Mesenchymal stem cell (in vitro differentiated cells and primary cell): ENCODE measurements around the gene GRIN1.

Experiments used
- DNase-seq: peaks from one replicate; pipeline ENCODE4 v3.0.0-alpha.2; 2013
- H2AFZ ChIP-seq: one replicate; pipeline ENCODE4 v1.6.1; 2013; ENCODE audit warnings: low read depth, mild to moderate bottlenecking, control low read depth, inconsistent platforms, low read length, moderate library complexity
- H2AK5ac ChIP-seq: 2 replicates; pipeline ENCODE4 v1.6.1; 2013; ENCODE audit warnings: low read length, moderate library complexity, mild to moderate bottlenecking, inconsistent platforms; ENCODE audit not compliant: severe bottlenecking
- H2BK120ac ChIP-seq: one replicate; pipeline ENCODE4 v1.6.1; 2013; ENCODE audit warnings: low read depth, mild to moderate bottlenecking, inconsistent platforms, low read length, moderate library complexity
- H2BK12ac ChIP-seq, 2 experiments: one replicate each; pipeline ENCODE4 v1.6.1; 2013; ENCODE audit warnings: inconsistent platforms in 2 of 2, low read length in 2 of 2, mild to moderate bottlenecking in 2 of 2, moderate library complexity in 2 of 2, control low read depth in 1 of 2
- H2BK15ac ChIP-seq: one replicate; pipeline ENCODE4 v1.6.1; 2013; ENCODE audit warnings: mild to moderate bottlenecking, low read depth, inconsistent platforms; ENCODE audit not compliant: poor library complexity, severe bottlenecking
- H2BK5ac ChIP-seq: 2 replicates; pipeline ENCODE4 v1.6.1; 2013; ENCODE audit warnings: low read depth, mild to moderate bottlenecking, low read length, control low read depth, inconsistent platforms; ENCODE audit not compliant: poor library complexity, severe bottlenecking
- H3K14ac ChIP-seq, 2 experiments: one replicate each; pipeline ENCODE4 v1.6.1; 2013; ENCODE audit warnings: inconsistent platforms in 2 of 2, low read length in 2 of 2, control low read depth in 1 of 2, mild to moderate bottlenecking in 1 of 2, moderate library complexity in 1 of 2
- H3K18ac ChIP-seq, 2 experiments: one replicate each; pipeline ENCODE4 v1.6.1; 2013; ENCODE audit warnings: inconsistent platforms in 2 of 2, low read length in 2 of 2, control low read depth in 1 of 2, low read depth in 1 of 2, mild to moderate bottlenecking in 1 of 2
- H3K23ac ChIP-seq, 2 experiments: one replicate each; pipeline ENCODE4 v1.6.1; 2013; ENCODE audit warnings: inconsistent platforms in 2 of 2, low read length in 2 of 2, mild to moderate bottlenecking in 2 of 2, moderate library complexity in 2 of 2, control low read depth in 1 of 2
- H3K27ac ChIP-seq: 2 replicates; pipeline ENCODE4 v1.5.1; 2013; ENCODE audit warnings: mild to moderate bottlenecking, moderate library complexity, low read length, control low read depth, inconsistent platforms; ENCODE audit not compliant: poor library complexity, severe bottlenecking
- H3K27me3 ChIP-seq, 2 experiments: 2 replicates each; pipeline versions ENCODE4 v1.6.1 to v1.7.0; 2013; ENCODE audit warnings: low read length in 2 of 2, mild to moderate bottlenecking in 2 of 2, moderate library complexity in 2 of 2, control low read depth in 1 of 2, inconsistent platforms in 1 of 2; ENCODE audit not compliant: control insufficient read depth in 1 of 2, insufficient read depth in 1 of 2
- H3K36me3 ChIP-seq, 2 experiments: 2 replicates each; pipeline versions ENCODE4 v1.6.1 to v1.7.0; 2013; ENCODE audit warnings: low read length in 2 of 2, control low read depth in 1 of 2, inconsistent platforms in 1 of 2, low read depth in 1 of 2, mild to moderate bottlenecking in 1 of 2; ENCODE audit not compliant: insufficient read depth in 2 of 2, control insufficient read depth in 1 of 2
- H3K4ac ChIP-seq, 2 experiments: one replicate each; pipeline ENCODE4 v1.6.1; 2013; ENCODE audit warnings: inconsistent platforms in 2 of 2, low read length in 2 of 2, mild to moderate bottlenecking in 2 of 2, moderate library complexity in 2 of 2, control low read depth in 1 of 2, low read depth in 1 of 2
- H3K4me1 ChIP-seq: 2 replicates; pipeline ENCODE4 v1.6.1; 2013; ENCODE audit warnings: low read depth, low read length, control low read depth; ENCODE audit not compliant: control insufficient read depth, insufficient read depth
- H3K4me2 ChIP-seq: 2 replicates; pipeline ENCODE4 v1.6.1; 2013; ENCODE audit warnings: low read length, mild to moderate bottlenecking, inconsistent platforms; ENCODE audit not compliant: poor library complexity, severe bottlenecking
- H3K4me3 ChIP-seq, 2 experiments: 2 replicates each; pipeline versions ENCODE4 v1.5.1 to v1.7.0; 2013; ENCODE audit warnings: low read length in 2 of 2, mild to moderate bottlenecking in 2 of 2, control low read depth in 1 of 2, low read depth in 1 of 2; ENCODE audit not compliant: insufficient read depth in 1 of 2
- H3K79me1 ChIP-seq: replicated peaks from 2 replicates; pipeline ENCODE4 v1.6.1; 2013; ENCODE audit warnings: mild to moderate bottlenecking, control low read depth, low read length, inconsistent platforms; ENCODE audit not compliant: poor library complexity, severe bottlenecking
- H3K9ac ChIP-seq: 2 replicates; pipeline ENCODE4 v1.7.0; 2013; ENCODE audit warnings: mild to moderate bottlenecking, low read length, moderate library complexity
- H3K9me3 ChIP-seq: 2 replicates; pipeline ENCODE4 v1.7.0; 2013; ENCODE audit warnings: mild to moderate bottlenecking, low read length; ENCODE audit not compliant: control insufficient read depth
- H4K8ac ChIP-seq: one replicate; pipeline ENCODE4 v1.6.1; 2013; ENCODE audit warnings: inconsistent platforms, mild to moderate bottlenecking, low read length, moderate library complexity
- H4K91ac ChIP-seq: one replicate; pipeline ENCODE4 v1.6.1; 2013; ENCODE audit warnings: mild to moderate bottlenecking, low read length, inconsistent platforms
- WGBS: methylation state at CpG from one replicate; pipeline ENCODE4 v1.1.7; 2013; ENCODE audit warnings: mixed read lengths; 5-methylcytosine and 5-hydroxymethylcytosine counted together

The GRIN1 gene

GRCh38 chr9:137179761-137180160, 40.8 kb downstream of the GRIN1 start:
- H2BK5ac ChIP-seq, result no peak overlapping the region
- peaks cover 7% of the 10 kb centered on the region for H3K4me1 ChIP-seq
- H2AFZ ChIP-seq, result no peak overlapping the region
- H3K14ac ChIP-seq, result no peak overlapping the region
- peaks cover 61 to 80% of the 10 kb centered on the region in 2 experiments for H3K36me3 ChIP-seq
- no peak overlapping the region for H2BK120ac ChIP-seq
- no peak overlapping the region for H3K18ac ChIP-seq
- no peak overlapping the region for H3K4ac ChIP-seq
- no peak overlapping the region for H2BK12ac ChIP-seq
- H3K9me3 ChIP-seq, result no peaks in the 10 kb centered on the region
- no peak overlapping the region for H3K9ac ChIP-seq
- no peak overlapping the region for H2AK5ac ChIP-seq
- no peak overlapping the region for H3K4me2 ChIP-seq
- H3K27me3 ChIP-seq, result peaks cover 0 to 4% of the 10 kb centered on the region in 2 experiments
- no peak overlapping the region for H3K4me3 ChIP-seq
- H3K79me1 ChIP-seq, result peaks cover 17% of the 10 kb centered on the region
- no peak overlapping the region for H4K91ac ChIP-seq
- DNase-seq, result no peak
- 97% methylated on average over 17 of the region's 17 CpGs for whole genome bisulfite sequencing
- H3K23ac ChIP-seq, result no peak overlapping the region
- H2BK15ac ChIP-seq, result no peak overlapping the region
- H3K27ac ChIP-seq, result no peak overlapping the region
- no peak overlapping the region for H4K8ac ChIP-seq

GRCh38 chr9:137180491-137180890, 41.5 kb downstream of the GRIN1 start:
- DNase-seq, result no peak
- no peak overlapping the region for H3K14ac ChIP-seq
- H3K36me3 ChIP-seq, result peaks cover 65 to 88% of the 10 kb centered on the region in 2 experiments
- H3K27ac ChIP-seq, result no peak overlapping the region
- H3K4me1 ChIP-seq, result peaks cover 7% of the 10 kb centered on the region
- no peak overlapping the region for H2BK120ac ChIP-seq
- no peak overlapping the region for H4K91ac ChIP-seq
- peaks cover 24% of the 10 kb centered on the region for H3K79me1 ChIP-seq
- no peak overlapping the region for H2BK12ac ChIP-seq
- H3K4me3 ChIP-seq, result no peak overlapping the region
- H2AFZ ChIP-seq, result no peak overlapping the region
- no peak overlapping the region for H3K9ac ChIP-seq
- no peak overlapping the region for H2AK5ac ChIP-seq
- no peaks in the 10 kb centered on the region for H3K9me3 ChIP-seq
- no peak overlapping the region for H3K4me2 ChIP-seq
- no peak overlapping the region for H2BK5ac ChIP-seq
- H3K4ac ChIP-seq, result no peak overlapping the region
- no peak overlapping the region for H2BK15ac ChIP-seq
- no peak overlapping the region for H3K18ac ChIP-seq
- 98% methylated on average over 20 of the region's 20 CpGs for WGBS
- no peak overlapping the region for H4K8ac ChIP-seq
- no peak overlapping the region for H3K23ac ChIP-seq
- H3K27me3 ChIP-seq, result no peaks in the 10 kb centered on the region

GRCh38 chr9:137181680-137182079, 42.7 kb downstream of the GRIN1 start:
- Histone ChIP-seq H3K27ac (no peak overlapping the region), H3K9ac (no peak overlapping the region), H2BK15ac (no peak overlapping the region), H3K23ac (no peak overlapping the region), H2AK5ac (no peak overlapping the region), H2AFZ (no peak overlapping the region), H3K36me3 (peaks cover 76 to 96% of the 10 kb centered on the region in 2 experiments), H3K27me3 (no peaks in the 10 kb centered on the region), H3K18ac (no peak overlapping the region), H2BK12ac (no peak overlapping the region), H2BK120ac (no peak overlapping the region), H3K4me1 (peaks cover 15% of the 10 kb centered on the region), H3K14ac (no peak overlapping the region), H4K91ac (no peak overlapping the region), H4K8ac (no peak overlapping the region), H3K9me3 (no peaks in the 10 kb centered on the region), H2BK5ac (no peak overlapping the region), H3K4me3 (no peak overlapping the region), H3K4ac (no peak overlapping the region), H3K79me1 (peaks cover 36% of the 10 kb centered on the region), H3K4me2 (no peak overlapping the region)
- no peak for DNase-seq
- 97% methylated on average over 22 of the region's 22 CpGs for WGBS

- no peak overlapping the region for H2AK5ac ChIP-seq
- H4K91ac ChIP-seq, result no peak overlapping the region
- no peak overlapping the region for H3K18ac ChIP-seq
- H2AFZ ChIP-seq, result no peak overlapping the region
- no peak overlapping the region for H3K9ac ChIP-seq
- no peak overlapping the region for H3K4ac ChIP-seq
- H3K27ac ChIP-seq, result no peak overlapping the region
- H3K14ac ChIP-seq, result no peak overlapping the region
- no peak overlapping the region for H2BK5ac ChIP-seq
- no peak overlapping the region for H3K4me3 ChIP-seq
- peaks cover 76 to 91% of the 10 kb centered on the region in 2 experiments for H3K36me3 ChIP-seq
- 95% methylated on average over 17 of the region's 17 CpGs for WGBS
- DNase-seq, result no peak
- H3K9me3 ChIP-seq, result no peaks in the 10 kb centered on the region
- H3K4me2 ChIP-seq, result no peak overlapping the region
- H3K79me1 ChIP-seq, result peaks cover 45% of the 10 kb centered on the region
- H3K23ac ChIP-seq, result no peak overlapping the region
- H3K27me3 ChIP-seq, result no peaks in the 10 kb centered on the region
- H2BK15ac ChIP-seq, result no peak overlapping the region
- H2BK12ac ChIP-seq, result no peak overlapping the region
- H2BK120ac ChIP-seq, result no peak overlapping the region
- peaks cover 26% of the 10 kb centered on the region for H3K4me1 ChIP-seq
- H4K8ac ChIP-seq, result no peak overlapping the region
Measured at GRCh38 chr9:137182836-137183235, 43.9 kb downstream of the GRIN1 start.
